Measurements from ENCODE around the gene NKAP. TPM values are rescaled to one million over a fixed set of nuclear protein-coding genes. Genes with fewer than 3 reads are reported as not detected.

NKAP gene
- total RNA-seq, 1 experiment from 2014 or later: 13.6 TPM

- ATAC-seq: no peak
- no TSS peak for BruUV-seq (replicated peaks)
- Histone ChIP-seq H3K9me3 (ENCODE audit: control insufficient read depth, insufficient read depth, low read depth, low read length) (no peaks in the 10 kb centered on the region), H3K36me3 (ENCODE audit: control insufficient read depth, insufficient read depth, low read length) (peaks cover 8% of the 10 kb centered on the region; the same call in 1 of the 2 replicates), H3K4me3 (ENCODE audit: low read depth in 2 of 2, low read length in 2 of 2) (no peak overlapping the region), H3K4me1 (ENCODE audit: control insufficient read depth, insufficient read depth, low read length) (no peaks in the 10 kb centered on the region), H3K27ac (ENCODE audit: low read length) (no peak overlapping the region), H3K27me3 (ENCODE audit: control insufficient read depth, insufficient read depth, low read length) (no peaks in the 10 kb centered on the region)
- CTCF ChIA-PET: interaction anchor here (0.6 kb wide), 1 partner anchor 229 kb away, joined by 3 read pairs; no protein-coding TSS in a partner anchor
- in situ Hi-C loops (cut with HindIII; ENCODE audit: low pct_unique_long_range_greater_than_20kb, low sequenced_read_pairs): no loop called here
- DNase-seq (ENCODE audit: low read depth, low spot score): no peak
- no peak for TF ChIP-seq POLR2AphosphoS5 (IDR thresholded peaks at IDR 0.05; ENCODE audit: low read depth, low read length)
- TF ChIP-seq CTCF (IDR thresholded peaks at IDR 0.05): no peak
- no peak for TF ChIP-seq TCF7L2 (IDR thresholded peaks at IDR 0.05; ENCODE audit: low read depth, low read length)
- no peak for TF ChIP-seq REST (IDR thresholded peaks at IDR 0.05; ENCODE audit: insufficient read depth in 1 of 2, low read depth in 2 of 2, low read length in 1 of 2)
- POLR2A ChIA-PET: no interaction called here
- intact Hi-C loops (cut with micrococcal nuclease; ENCODE audit: unreplicated experiment): no loop called here
These were observed 63.5 kb downstream of the NKAP start for GRCh38 chrX:119880076-119880475.

GRCh38 chrX:119878740-119879139 lies 64.8 kb downstream of the NKAP start:
- no peak overlapping the region for H3K27ac ChIP-seq (ENCODE audit: low read length)
- BruUV-seq (replicated peaks): no TSS peak
- TF ChIP-seq POLR2AphosphoS5 (IDR thresholded peaks at IDR 0.05; ENCODE audit: low read depth, low read length): no peak
- no peak for TF ChIP-seq SIN3A (IDR thresholded peaks at IDR 0.05; ENCODE audit: borderline replicate concordance, insufficient read depth, low read depth, low read length)
- no peak for TF ChIP-seq CTCF (IDR thresholded peaks at IDR 0.05)
- DNase-seq (ENCODE audit: low read depth, low spot score) (no peak), ATAC-seq (no peak)
- H3K9me3 ChIP-seq (ENCODE audit: control insufficient read depth, insufficient read depth, low read depth, low read length): no peaks in the 10 kb centered on the region
- no peaks in the 10 kb centered on the region for H3K27me3 ChIP-seq (ENCODE audit: control insufficient read depth, insufficient read depth, low read length)
- peaks cover 2% of the 10 kb centered on the region; the same call in 1 of the 2 replicates for H3K4me1 ChIP-seq (ENCODE audit: control insufficient read depth, insufficient read depth, low read length)
- in situ Hi-C loops (cut with HindIII; ENCODE audit: low pct_unique_long_range_greater_than_20kb, low sequenced_read_pairs) (no loop called here), intact Hi-C loops (cut with micrococcal nuclease; ENCODE audit: unreplicated experiment) (no loop called here)
- ChIA-PET CTCF (interaction anchor here (0.7 kb wide), 1 partner anchor 42 kb away, joined by 3 read pairs; no protein-coding TSS in a partner anchor), POLR2A (interaction anchor here (0.6 to 0.7 kb wide), 3 partner anchors 8 to 9 kb away, joined by 3 read pairs; no protein-coding TSS in a partner anchor)
- H3K36me3 ChIP-seq (ENCODE audit: control insufficient read depth, insufficient read depth, low read length): peaks cover 8% of the 10 kb centered on the region; the same call in 1 of the 2 replicates
- H3K4me3 ChIP-seq (ENCODE audit: low read depth in 2 of 2, low read length in 2 of 2): no peak overlapping the region
